ENCODE measurements around the gene ZNF362.

GRCh38 chr1:33292726-33293340 is 36.5 kb downstream of the ZNF362 start:
- TF ChIP-seq YY1 (IDR thresholded peaks at IDR 0.05), result no peak
- no peak for TF ChIP-seq ZBTB33 (IDR thresholded peaks at IDR 0.05)
- no peak for TF ChIP-seq ATF3 (IDR thresholded peaks at IDR 0.05)
- no peak for TF ChIP-seq CTCF (IDR thresholded peaks at IDR 0.05; ENCODE audit: low read depth, low read length, missing input control)
- no peak for TF ChIP-seq REST (IDR thresholded peaks at IDR 0.05)
- TF ChIP-seq JUND (IDR thresholded peaks at IDR 0.05), result no peak
- no peak for TF ChIP-seq TAF1 (conservative IDR thresholded peaks at IDR 0.05)
- no peak for TF ChIP-seq HNF4A (conservative IDR thresholded peaks at IDR 0.05)
- TF ChIP-seq MAX (IDR thresholded peaks at IDR 0.05), result no peak
- TF ChIP-seq SP1 (IDR thresholded peaks at IDR 0.05), result no peak
- no peak for TF ChIP-seq EGR1 (IDR thresholded peaks at IDR 0.05; ENCODE audit: low read depth in 2 of 2)
- no peak for TF ChIP-seq FOXA1 (IDR thresholded peaks at IDR 0.05)
- TF ChIP-seq RAD21 (IDR thresholded peaks at IDR 0.05), result no peak

Data from liver (tissue), 3 donors.